IMR-90 (cell line): ENCODE measurements around the gene LTO1. TPM values are rescaled to one million over a fixed set of nuclear protein-coding genes. Genes with fewer than 3 reads are reported as not detected.
A peak's percentile ranks its signal among the peaks of the same experiment; 100 is the strongest.

Experiments used
- ATAC-seq: fragments of 200-7000 bp; cut with Tn5 transposase; 2 replicates; pipeline ENCODE4 v1.9.1; 2020; ENCODE audit warnings: low read depth, mild to moderate bottlenecking, moderate library complexity
- BruUV-seq: library from RNA; stranded (reverse); fragments of 400-500 nt; replicated peaks from 2 replicates; lab custom pipeline; 2021; lab: Mats Ljungman, UMichigan
- CTCF ChIA-PET: fragments of 300-600 bp; formaldehyde crosslinking; extraction: SDS; loops from one replicate; lab custom pipeline; 2021; ENCODE audit warnings: antibody characterized with exemption; lab: Yijun Ruan, JAX
- POLR2A ChIA-PET: fragments of 300-600 bp; sonication (Branson Sonifier 250); formaldehyde crosslinking; loops from one replicate; lab custom pipeline; 2022; ENCODE audit warnings: antibody characterized with exemption; ENCODE audit not compliant: unreplicated experiment; lab: Charles Lee
- DNase-seq: peaks from one replicate; pipeline ENCODE4 v3.0.0; 2013
- H2AFZ ChIP-seq: replicated peaks from 2 replicates; pipeline ENCODE3; 2013; ENCODE audit warnings: low read length, mild to moderate bottlenecking; ENCODE audit not compliant: poor library complexity
- H2AK5ac ChIP-seq: 2 replicates; pipeline ENCODE4 v1.6.1; 2013; ENCODE audit warnings: low read depth, low read length, inconsistent platforms
- H2AK9ac ChIP-seq: replicated peaks from 2 replicates; pipeline ENCODE3; 2013; ENCODE audit warnings: mild to moderate bottlenecking, low read depth, low read length, moderate library complexity; ENCODE audit not compliant: poor library complexity
- H2BK120ac ChIP-seq: 2 replicates; pipeline ENCODE4 v1.6.1; 2013; ENCODE audit warnings: low read depth, low read length, inconsistent platforms
- H2BK15ac ChIP-seq: 3 replicates; pipeline ENCODE4 v1.6.1; 2013; ENCODE audit warnings: low read depth, low read length, inconsistent platforms
- H2BK20ac ChIP-seq: 2 replicates; pipeline ENCODE4 v1.6.1; 2013; ENCODE audit warnings: low read depth, mild to moderate bottlenecking, inconsistent platforms, low read length, moderate library complexity
- H2BK5ac ChIP-seq: 2 replicates; pipeline ENCODE4 v1.6.1; 2013; ENCODE audit warnings: mild to moderate bottlenecking, low read depth, low read length, inconsistent platforms; ENCODE audit not compliant: poor library complexity, severe bottlenecking
- H3K14ac ChIP-seq: replicated peaks from 2 replicates; pipeline ENCODE4 v1.6.1; 2013; ENCODE audit warnings: low read depth, low read length, inconsistent platforms
- H3K18ac ChIP-seq: 2 replicates; pipeline ENCODE4 v1.6.1; 2013; ENCODE audit warnings: low read depth, low read length, control low read depth
- H3K23ac ChIP-seq: 2 replicates; pipeline ENCODE4 v1.6.1; 2013; ENCODE audit warnings: low read depth, low read length, inconsistent platforms
- H3K27ac ChIP-seq: 2 replicates; pipeline ENCODE4 v1.5.1; 2013; ENCODE audit warnings: mild to moderate bottlenecking, control low read depth, low read length; ENCODE audit not compliant: insufficient read depth
- H3K27me3 ChIP-seq: 2 replicates; pipeline ENCODE4 v1.6.1; 2013; ENCODE audit warnings: low read length; ENCODE audit not compliant: control insufficient read depth, insufficient read depth
- H3K36me3 ChIP-seq: 2 replicates; pipeline ENCODE4 v1.6.1; 2013; ENCODE audit warnings: low read length, mixed read lengths; ENCODE audit not compliant: control insufficient read depth, insufficient read depth
- H3K4ac ChIP-seq: 2 replicates; pipeline ENCODE4 v1.6.1; 2013; ENCODE audit warnings: low read depth, low read length, inconsistent platforms
- H3K4me1 ChIP-seq: 2 replicates; pipeline ENCODE4 v1.6.1; 2013; ENCODE audit warnings: low read length, mixed read lengths; ENCODE audit not compliant: control insufficient read depth, insufficient read depth
- H3K4me2 ChIP-seq: 2 replicates; pipeline ENCODE4 v1.6.1; 2013; ENCODE audit warnings: low read depth, mild to moderate bottlenecking, control low read depth, low read length, moderate library complexity
- H3K4me3 ChIP-seq: 2 replicates; pipeline ENCODE4 v1.5.1; 2013; ENCODE audit warnings: low read depth, mild to moderate bottlenecking, control low read depth, low read length, moderate library complexity; ENCODE audit not compliant: insufficient read depth
- H3K56ac ChIP-seq: 2 replicates; pipeline ENCODE4 v1.6.1; 2013; ENCODE audit warnings: low read length, inconsistent platforms; ENCODE audit not compliant: insufficient read depth; ENCODE audit errors: extremely low read depth
- H3K79me1 ChIP-seq, 2 experiments: 2 replicates each; pipeline ENCODE4 v1.6.1; 2013; ENCODE audit warnings: low read length in 2 of 2, inconsistent platforms in 1 of 2, low read depth in 1 of 2
- H3K9ac ChIP-seq: 2 replicates; pipeline ENCODE4 v1.6.1; 2013; ENCODE audit warnings: low read depth, low read length, control low read depth
- H3K9me1 ChIP-seq: 2 replicates; pipeline ENCODE4 v1.6.1; 2013; ENCODE audit warnings: low read length, inconsistent platforms; ENCODE audit not compliant: insufficient read depth
- H3K9me3 ChIP-seq: 2 replicates; pipeline ENCODE4 v1.6.1; 2013; ENCODE audit warnings: low read length; ENCODE audit not compliant: control insufficient read depth, insufficient read depth
- H4K20me1 ChIP-seq: 2 replicates; pipeline ENCODE4 v1.6.1; 2013; ENCODE audit warnings: low read length, inconsistent platforms; ENCODE audit not compliant: insufficient read depth
- H4K5ac ChIP-seq: 2 replicates; pipeline ENCODE4 v1.6.1; 2013; ENCODE audit warnings: mild to moderate bottlenecking, low read depth, low read length, control low read depth
- H4K8ac ChIP-seq, 2 experiments: 2 replicates each; pipeline ENCODE4 v1.6.1; 2013; ENCODE audit warnings: low read depth in 2 of 2, low read length in 2 of 2, control low read depth in 1 of 2, inconsistent platforms in 1 of 2
- H4K91ac ChIP-seq: 2 replicates; pipeline ENCODE4 v1.6.1; 2013; ENCODE audit warnings: low read depth, low read length, inconsistent platforms; ENCODE audit not compliant: insufficient read depth
- BHLHE40 ChIP-seq: fragments of 150-350 bp; IDR thresholded peaks from 2 replicates; pipeline ENCODE4 v1.6.1; 2016; ENCODE audit warnings: mild to moderate bottlenecking, low read depth, low read length
- CEBPB ChIP-seq: IDR thresholded peaks from 2 replicates; pipeline ENCODE4 v1.6.1; 2012; ENCODE audit warnings: low read depth, low read length, improper control_type of control experiment
- CHD1 ChIP-seq: IDR thresholded peaks from 2 replicates; pipeline ENCODE4 v1.6.1; 2012; ENCODE audit warnings: low read depth, low read length, improper control_type of control experiment
- MAFK ChIP-seq: IDR thresholded peaks from 2 replicates; pipeline ENCODE4 v1.6.1; 2012; ENCODE audit warnings: low read depth, low read length, improper control_type of control experiment
- MAZ ChIP-seq: IDR thresholded peaks from 2 replicates; pipeline ENCODE4 v1.6.1; 2012; ENCODE audit warnings: low read depth, mild to moderate bottlenecking, low read length, improper control_type of control experiment, moderate library complexity, borderline replicate concordance
- NFE2L2 ChIP-seq: fragments of 150-350 bp; IDR thresholded peaks from 2 replicates; pipeline ENCODE4 v1.6.1; 2016; ENCODE audit warnings: low read depth, mild to moderate bottlenecking, low read length
- POLR2A ChIP-seq: IDR thresholded peaks from 2 replicates; pipeline ENCODE4 v1.6.1; 2012; ENCODE audit warnings: mild to moderate bottlenecking, low read depth, low read length
- RFX5 ChIP-seq: IDR thresholded peaks from 2 replicates; pipeline ENCODE4 v1.8.0; 2012; ENCODE audit warnings: low read depth, mild to moderate bottlenecking, low read length, moderate library complexity
- WGBS, 2 experiments: methylation state at CpG; one replicate each; pipeline versions ENCODE4 v1.1.5 to v1.1.7; 2013; ENCODE audit warnings: missing lambda C conversion rate in 2 of 2; ENCODE audit not compliant: insufficient read length in 1 of 2; ENCODE audit errors: extremely low coverage in 2 of 2; 5-methylcytosine and 5-hydroxymethylcytosine counted together
- dilution Hi-C: fragments of 300-500 bp; cut with HindIII; formaldehyde crosslinking; loops from one replicate; pipeline ENCODE4 v1.14.3; 2018; ENCODE audit warnings: low sequenced_read_pairs; ENCODE audit not compliant: unreplicated experiment
- in situ Hi-C: fragments of 300-500 bp; cut with MboI; formaldehyde crosslinking; loops from 3 replicates; pipeline ENCODE4 v1.14.3; 2019; ENCODE audit warnings: low sequenced_read_pairs, inconsistent platforms, mixed read lengths
- intact Hi-C: fragments of 100-400 bp; cut with micrococcal nuclease; formaldehyde crosslinking; loops from 2 replicates; pipeline ENCODE4 v1.10.0; 2022
- polyA plus RNA-seq, 3 experiments: library from polyadenylated mRNA; depleted of rRNA; stranded (reverse); fragments of >200 nt; gene quantifications; 2 replicates each; pipeline ENCODE4 v1.2.3, GENCODE V29; 2012; ENCODE audit warnings: low replicate concordance in 1 of 3
- total RNA-seq: library from RNA; depleted of rRNA; stranded (reverse); fragments of >200 nt; gene quantifications from 2 replicates; pipeline ENCODE4 v1.2.3, GENCODE V29; 2012

Gene LTO1
- total and polyA plus RNA-seq, 2 of the 4 experiments (the other 2 are of a cell fraction), result 8.2 to 23.5 TPM

GRCh38 chr11:69656536-69657455 lies 18.4 kb downstream of the LTO1 start:
- TF ChIP-seq POLR2A (no peak), MAZ (no peak), MAFK (no peak), CHD1 (no peak), NFE2L2 (no peak), RFX5 (no peak), CEBPB (no peak), BHLHE40 (no peak)
- H3K4me1 ChIP-seq, result peaks cover 13% of the 10 kb centered on the region; the same call in 1 of the 2 replicates
- dilution Hi-C loops (no loop called here), in situ Hi-C loops (loop anchor here (25.0 kb wide), 2 partner anchors 719 to 1044 kb away; no protein-coding TSS in a partner anchor), intact Hi-C loops (no loop called here)
- no peak overlapping the region for H3K4ac ChIP-seq
- H2AK9ac ChIP-seq, result no peak overlapping the region
- no peak overlapping the region for H3K14ac ChIP-seq
- DNase-seq (peak; percentile 40), ATAC-seq (no peak)
- no peaks in the 10 kb centered on the region for H3K27me3 ChIP-seq
- no peak overlapping the region for H4K91ac ChIP-seq
- no peak overlapping the region for H2BK5ac ChIP-seq
- no TSS peak for BruUV-seq
- H4K20me1 ChIP-seq, result peaks cover 45% of the 10 kb centered on the region
- H3K27ac ChIP-seq, result no peak overlapping the region
- H3K9ac ChIP-seq, result no peak overlapping the region
- no peak overlapping the region for H3K56ac ChIP-seq
- no peak overlapping the region for H3K23ac ChIP-seq
- no peak overlapping the region for H2AFZ ChIP-seq
- no peak overlapping the region for H2BK120ac ChIP-seq
- no peak overlapping the region for H4K5ac ChIP-seq
- POLR2A ChIA-PET, result no interaction called here
- H3K18ac ChIP-seq, result no peak overlapping the region
- H3K79me1 ChIP-seq, result peaks cover 0 to 12% of the 10 kb centered on the region in 2 experiments; a peak in 2 of 4 replicates
- H3K4me2 ChIP-seq, result no peak overlapping the region
- H4K8ac ChIP-seq, result no peak overlapping the region
- H2BK20ac ChIP-seq, result no peak overlapping the region
- H2BK15ac ChIP-seq, result no peak overlapping the region
- no peak overlapping the region for H3K4me3 ChIP-seq
- CTCF ChIA-PET, result interaction anchor here (1.9 kb wide), 1 partner anchor 12 kb away, joined by 4 read pairs; no protein-coding TSS in a partner anchor
- H2AK5ac ChIP-seq, result peak overlapping the region; percentile 17; the same call in 1 of the 2 replicates
- no peaks in the 10 kb centered on the region for H3K9me1 ChIP-seq
- peaks cover 23% of the 10 kb centered on the region for H3K36me3 ChIP-seq
- H3K9me3 ChIP-seq, result no peaks in the 10 kb centered on the region
- WGBS, 2 experiments, result 100% methylated on average over 4 of the region's 20 CpGs; no CpG with 5 or more reads in 1 of the 2 experiments
